ENCODE results near the gene C4BPA.

DNA sequence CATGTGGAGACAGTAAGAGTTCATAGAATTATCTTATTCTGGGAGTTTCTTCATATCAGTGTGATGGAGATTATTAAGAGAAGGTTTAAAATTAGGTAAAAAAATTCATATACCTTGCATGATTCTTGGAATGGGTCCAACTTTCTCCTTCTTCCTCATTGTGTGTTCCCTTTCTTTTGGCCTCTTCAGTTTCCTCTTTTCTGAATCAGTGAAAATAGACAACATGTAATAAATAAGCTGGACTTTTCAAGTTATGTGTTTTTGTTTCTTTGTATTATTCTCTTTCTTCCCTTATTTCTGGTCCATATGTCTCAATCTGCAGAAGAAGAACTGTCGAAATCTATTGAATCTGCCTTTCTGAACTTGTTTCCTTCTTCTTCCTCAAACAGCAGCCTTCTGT lies 30.5 kb downstream of the C4BPA start:
- TF ChIP-seq YY1 (IDR thresholded peaks at IDR 0.05; ENCODE audit: insufficient read depth, insufficient read length) = no peak
- TF ChIP-seq SUZ12 (IDR thresholded peaks at IDR 0.05; ENCODE audit: extremely low read depth, insufficient read depth, insufficient read length) = no peak
- TF ChIP-seq ZNF274 (IDR thresholded peaks at IDR 0.05; ENCODE audit: low read depth, low read length) = no peak
